GM12875 (cell line): ENCODE data around the gene MRPS18A.
A peak's percentile ranks its signal among the peaks of the same experiment; 100 is the strongest.

Source experiments
- H3K4me3 ChIP-seq: one replicate; pipeline ENCODE4 v1.5.1; 2011; ENCODE audit warnings: low read depth, low read length, control low read depth
- TF ChIP-seq, protein P1 (sequence below): IDR thresholded peaks from 2 replicates; pipeline ENCODE4 v1.5.1; 2011; ENCODE audit warnings: low read depth, mild to moderate bottlenecking, control low read depth, inconsistent platforms, low read length, moderate library complexity, borderline replicate concordance; ENCODE audit not compliant: insufficient read depth

Gene MRPS18A

DNA sequence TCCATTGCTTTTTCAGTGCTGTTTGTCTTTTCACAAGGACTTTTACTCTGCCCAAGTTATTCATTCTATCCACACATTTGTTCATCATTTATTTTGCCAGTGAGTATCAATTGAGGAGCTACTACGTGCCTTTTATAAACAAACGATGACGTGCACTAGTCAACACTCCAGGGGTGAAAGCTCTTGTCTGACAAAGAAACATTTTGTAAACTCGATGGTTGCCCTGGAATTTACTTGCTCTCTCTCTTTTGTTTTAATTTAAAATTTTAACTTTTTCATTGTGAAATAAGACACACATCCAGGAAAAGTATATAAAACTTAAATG is 8.3 kb upstream of the MRPS18A start:
- H3K4me3 ChIP-seq = no peak overlapping the region
- TF ChIP-seq, protein P1, sequence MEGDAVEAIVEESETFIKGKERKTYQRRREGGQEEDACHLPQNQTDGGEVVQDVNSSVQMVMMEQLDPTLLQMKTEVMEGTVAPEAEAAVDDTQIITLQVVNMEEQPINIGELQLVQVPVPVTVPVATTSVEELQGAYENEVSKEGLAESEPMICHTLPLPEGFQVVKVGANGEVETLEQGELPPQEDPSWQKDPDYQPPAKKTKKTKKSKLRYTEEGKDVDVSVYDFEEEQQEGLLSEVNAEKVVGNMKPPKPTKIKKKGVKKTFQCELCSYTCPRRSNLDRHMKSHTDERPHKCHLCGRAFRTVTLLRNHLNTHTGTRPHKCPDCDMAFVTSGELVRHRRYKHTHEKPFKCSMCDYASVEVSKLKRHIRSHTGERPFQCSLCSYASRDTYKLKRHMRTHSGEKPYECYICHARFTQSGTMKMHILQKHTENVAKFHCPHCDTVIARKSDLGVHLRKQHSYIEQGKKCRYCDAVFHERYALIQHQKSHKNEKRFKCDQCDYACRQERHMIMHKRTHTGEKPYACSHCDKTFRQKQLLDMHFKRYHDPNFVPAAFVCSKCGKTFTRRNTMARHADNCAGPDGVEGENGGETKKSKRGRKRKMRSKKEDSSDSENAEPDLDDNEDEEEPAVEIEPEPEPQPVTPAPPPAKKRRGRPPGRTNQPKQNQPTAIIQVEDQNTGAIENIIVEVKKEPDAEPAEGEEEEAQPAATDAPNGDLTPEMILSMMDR = no peak

DNA sequence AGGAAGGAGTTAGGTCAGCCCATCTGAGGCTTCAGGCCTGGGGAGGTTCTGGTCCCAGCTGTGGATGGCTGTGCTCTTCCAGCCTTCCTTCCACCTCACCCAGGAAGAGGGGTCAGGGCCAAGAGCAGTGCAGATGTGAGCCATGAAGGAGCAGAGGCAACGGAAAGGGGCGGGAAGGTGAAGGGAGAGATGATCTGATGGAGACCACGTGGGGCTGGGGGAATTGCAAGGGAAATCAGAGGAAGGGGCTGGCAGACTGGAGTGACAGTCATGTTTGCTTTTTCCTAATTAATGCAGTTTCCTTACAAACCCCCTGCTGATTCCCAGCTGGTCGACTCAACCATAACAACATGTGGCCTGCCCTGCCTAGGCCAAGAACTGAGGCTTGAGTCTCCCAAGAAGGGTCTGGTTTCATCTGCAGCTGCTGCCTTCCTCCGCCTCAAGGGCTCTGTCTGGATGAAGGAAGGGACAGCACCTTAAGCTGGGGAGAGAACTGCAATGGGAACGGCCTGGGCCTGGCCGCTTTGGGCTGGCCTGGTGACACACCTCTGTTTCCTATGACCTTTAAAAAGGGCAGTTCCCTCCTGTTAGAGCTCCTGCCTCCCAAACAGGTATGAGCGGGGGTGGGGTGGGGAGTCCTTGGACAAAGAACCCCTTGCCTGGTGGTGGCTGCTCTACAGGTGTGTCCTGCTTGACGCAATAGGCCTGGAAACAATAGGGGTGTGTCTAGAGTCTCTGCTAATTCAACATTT is 7.8 kb upstream of the MRPS18A start:
- no peak overlapping the region for H3K4me3 ChIP-seq
- TF ChIP-seq, protein P1 = no peak

DNA sequence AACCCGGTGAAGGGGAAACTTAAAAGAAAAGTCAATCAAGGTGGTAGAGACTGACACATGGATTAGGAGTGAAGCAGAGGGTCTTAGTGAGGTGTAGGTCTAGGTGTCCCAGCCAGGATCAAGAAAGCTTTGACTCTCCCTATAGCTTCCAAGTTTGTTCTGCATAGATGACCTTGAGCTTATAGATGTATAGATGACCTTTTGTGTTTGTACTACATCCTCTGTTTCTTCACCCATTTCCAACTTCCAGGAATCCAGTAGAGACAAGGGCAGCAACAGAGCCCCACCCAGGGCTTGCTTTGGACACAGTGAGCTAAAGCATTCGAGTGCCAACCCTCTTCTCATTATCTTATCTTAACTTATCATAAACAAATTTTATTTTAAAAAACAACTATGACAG is 1.8 kb upstream of the MRPS18A start:
- H3K4me3 ChIP-seq = no peak overlapping the region
- TF ChIP-seq, protein P1 = no peak

DNA sequence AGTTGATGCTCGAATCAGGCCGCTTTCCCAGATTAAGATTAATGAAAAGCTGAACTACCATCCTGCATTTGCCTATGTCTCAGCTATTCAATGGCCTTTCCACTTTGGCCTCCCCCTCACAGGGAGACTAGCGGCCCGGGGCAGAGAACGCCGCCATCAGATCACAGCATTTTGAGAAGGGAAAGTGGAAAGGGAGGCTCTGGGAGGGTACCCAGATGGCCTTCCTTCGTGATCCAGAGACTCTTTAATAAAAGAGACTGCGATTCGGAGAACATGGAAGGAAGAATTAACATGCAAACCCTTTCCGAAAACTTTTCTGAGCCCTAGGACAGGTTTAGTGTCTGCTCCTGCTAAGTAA is 533 bp downstream of the MRPS18A start:
- TF ChIP-seq, protein P1 = no peak
- H3K4me3 ChIP-seq = peak overlapping the region; percentile 69

DNA sequence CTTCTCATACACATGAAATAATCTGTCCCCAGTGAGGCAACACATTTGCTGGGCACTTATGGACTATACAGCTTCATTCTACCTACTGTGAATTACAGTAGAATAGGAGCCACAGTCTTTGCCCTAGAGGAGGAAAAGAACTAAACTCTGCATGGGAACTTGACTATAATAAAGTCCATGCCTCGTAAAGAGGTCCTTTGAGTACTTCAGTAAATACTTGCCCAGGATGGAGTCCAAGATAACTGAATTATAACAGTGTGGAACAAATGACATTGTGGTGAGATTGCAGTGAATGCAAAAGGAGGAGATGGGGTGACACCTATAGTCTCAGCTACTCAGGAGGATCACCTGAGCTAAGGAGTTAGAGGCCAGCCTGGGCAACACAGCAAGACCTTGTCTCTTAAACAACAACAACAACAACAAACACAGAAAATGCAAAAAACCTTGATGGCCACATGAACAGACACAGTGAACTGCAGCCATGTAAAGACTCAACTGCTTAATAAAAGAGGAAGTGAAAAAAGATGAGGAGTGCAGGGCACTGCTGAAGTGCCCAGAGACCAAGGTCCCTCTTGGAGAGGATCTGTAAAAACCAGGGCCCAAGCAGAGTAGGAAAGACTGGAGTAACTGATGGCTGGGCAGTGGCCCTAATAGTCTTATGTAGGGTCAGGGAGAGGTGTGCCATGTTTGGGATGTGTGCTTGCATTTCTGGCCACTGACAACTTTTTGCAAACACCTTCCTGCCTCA is 3.7 kb downstream of the MRPS18A start:
- H3K4me3 ChIP-seq = no peak overlapping the region

DNA sequence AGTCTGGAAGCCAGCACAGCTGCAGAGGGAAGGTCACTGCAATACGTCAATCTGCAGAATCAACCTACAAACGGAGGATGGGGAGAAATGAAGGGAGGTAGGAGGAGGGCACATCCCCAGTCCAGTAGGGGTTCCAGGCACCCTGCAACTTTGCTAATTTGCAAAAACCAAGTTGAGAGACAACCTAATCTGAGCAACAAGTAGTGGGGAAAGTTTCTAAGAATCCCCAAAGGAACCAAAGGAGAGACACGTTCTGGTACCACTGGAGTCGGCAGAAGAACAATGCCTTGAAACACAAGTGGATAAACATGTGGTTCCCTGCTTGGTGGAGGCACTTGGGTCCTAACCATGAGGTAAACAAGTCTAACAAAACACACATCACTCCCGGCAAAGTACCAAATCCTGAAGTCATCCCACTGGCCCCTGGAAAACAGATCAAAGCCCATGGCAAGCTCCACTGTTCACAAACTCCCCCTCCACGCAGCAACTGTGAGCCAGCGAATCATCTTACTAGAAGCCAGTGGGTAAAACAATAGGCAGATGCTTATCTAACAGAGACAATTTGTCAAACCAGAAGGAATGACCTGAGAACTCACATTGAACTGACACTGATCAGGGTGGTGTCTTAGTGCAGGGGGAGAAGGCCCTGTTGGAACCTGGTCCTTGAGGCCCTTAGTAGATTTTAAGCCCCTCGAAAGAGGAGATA is 4.7 kb downstream of the MRPS18A start:
- no peak overlapping the region for H3K4me3 ChIP-seq
- TF ChIP-seq, protein P1 = no peak

More for the DNA sequence above, 3.7 kb downstream of the MRPS18A start:
- TF ChIP-seq, protein P1 = no peak
